Skeletal muscle tissue (tissue), 4 donors: ENCODE data around the gene PARD3B. TPM values are rescaled to one million over a fixed set of nuclear protein-coding genes. Genes with fewer than 3 reads are reported as not detected.
A peak's percentile ranks its signal among the peaks of the same experiment; 100 is the strongest.

Experiments
- H3K27ac ChIP-seq: one replicate; pipeline ENCODE4 v1.7.0; 2013; ENCODE audit warnings: mild to moderate bottlenecking, low read depth, low read length, inconsistent platforms
- H3K27me3 ChIP-seq, 3 donors: one replicate each; pipeline ENCODE4 v1.7.0; 2013; ENCODE audit warnings: low read length in 3 of 3; ENCODE audit not compliant: control insufficient read depth in 3 of 3, insufficient read depth in 3 of 3
- H3K36me3 ChIP-seq, 3 donors: one replicate each; pipeline ENCODE4 v1.7.0; 2013; ENCODE audit warnings: low read length in 3 of 3; ENCODE audit not compliant: control insufficient read depth in 3 of 3, insufficient read depth in 3 of 3
- H3K4me1 ChIP-seq, 3 donors: one replicate each; pipeline ENCODE4 v1.7.0; 2013; ENCODE audit warnings: low read length in 3 of 3, mild to moderate bottlenecking in 3 of 3; ENCODE audit not compliant: control insufficient read depth in 3 of 3, insufficient read depth in 3 of 3
- H3K4me3 ChIP-seq, 3 donors: one replicate each; pipeline ENCODE4 v1.7.0; 2013; ENCODE audit warnings: low read length in 3 of 3
- H3K9ac ChIP-seq, 3 donors: one replicate each; pipeline ENCODE4 v1.7.0; 2013; ENCODE audit warnings: low read length in 3 of 3, mild to moderate bottlenecking in 3 of 3, moderate library complexity in 2 of 3, low read depth in 1 of 3
- H3K9me3 ChIP-seq, 3 donors: one replicate each; pipeline ENCODE4 v1.7.0; 2013; ENCODE audit warnings: low read length in 3 of 3; ENCODE audit not compliant: control insufficient read depth in 3 of 3
- total RNA-seq: library from RNA; depleted of rRNA; stranded (reverse); fragments of >200 nt; gene quantifications from one replicate; pipeline ENCODE4 v1.2.3, GENCODE V29; 2014
- donor health status: Osteomylitis.

The PARD3B gene
- total RNA-seq, 1 donor from 2014 or later = 19.8 TPM

- Histone ChIP-seq H3K36me3 (no peaks in the 10 kb centered on the region), H3K27me3 (no peaks in the 10 kb centered on the region), H3K9ac (no peak overlapping the region), H3K4me1 (no peaks in the 10 kb centered on the region), H3K4me3 (no peak overlapping the region), H3K27ac (no peak overlapping the region), H3K9me3 (peaks cover 0 to 4% (median 0%) of the 10 kb centered on the region in 3 donors)
These were observed 218.9 kb downstream of the PARD3B start for GRCh38 chr2:204763974-204764703.

- Histone ChIP-seq H3K9ac (no peak overlapping the region), H3K4me3 (no peak overlapping the region), H3K36me3 (no peaks in the 10 kb centered on the region), H3K27me3 (no peaks in the 10 kb centered on the region), H3K9me3 (no peaks in the 10 kb centered on the region), H3K4me1 (peaks cover 0 to 4% (median under 1%) of the 10 kb centered on the region in 3 donors), H3K27ac (no peak overlapping the region)
These were observed 225.5 kb downstream of the PARD3B start for GRCh38 chr2:204770735-204771134.

GRCh38 chr2:204771721-204772120 lies 226.4 kb downstream of the PARD3B start:
- Histone ChIP-seq H3K9me3 (no peaks in the 10 kb centered on the region), H3K4me1 (peaks cover 0 to 9% (median 2%) of the 10 kb centered on the region in 3 donors), H3K36me3 (no peaks in the 10 kb centered on the region), H3K4me3 (no peak overlapping the region), H3K27me3 (no peaks in the 10 kb centered on the region), H3K9ac (no peak overlapping the region), H3K27ac (no peak overlapping the region)

- no peak overlapping the region for H3K27ac ChIP-seq
- H3K27me3 ChIP-seq = no peaks in the 10 kb centered on the region
- no peaks in the 10 kb centered on the region for H3K36me3 ChIP-seq
- H3K4me3 ChIP-seq = no peak overlapping the region
- H3K4me1 ChIP-seq = peaks cover 0 to 9% (median 2%) of the 10 kb centered on the region in 3 donors
- no peak overlapping the region for H3K9ac ChIP-seq
- no peaks in the 10 kb centered on the region for H3K9me3 ChIP-seq
These were observed 227.3 kb downstream of the PARD3B start for GRCh38 chr2:204772546-204772945.

- no peak overlapping the region for H3K4me3 ChIP-seq
- H3K36me3 ChIP-seq = no peaks in the 10 kb centered on the region
- H3K9ac ChIP-seq = peak overlapping the region in 1 of 3 donors; percentile 62
- no peaks in the 10 kb centered on the region for H3K9me3 ChIP-seq
- H3K27me3 ChIP-seq = no peaks in the 10 kb centered on the region
- H3K27ac ChIP-seq = no peak overlapping the region
- H3K4me1 ChIP-seq = peaks cover 0 to 9% (median 2%) of the 10 kb centered on the region in 3 donors
These were observed 230.5 kb downstream of the PARD3B start for GRCh38 chr2:204775766-204776165.

GRCh38 chr2:204776781-204777559 lies 231.7 kb downstream of the PARD3B start:
- no peaks in the 10 kb centered on the region for H3K27me3 ChIP-seq
- H3K4me3 ChIP-seq = no peak overlapping the region
- H3K36me3 ChIP-seq = no peaks in the 10 kb centered on the region
- H3K9me3 ChIP-seq = no peaks in the 10 kb centered on the region
- H3K27ac ChIP-seq = no peak overlapping the region
- no peak overlapping the region for H3K9ac ChIP-seq
- peaks cover 0 to 9% (median 2%) of the 10 kb centered on the region in 3 donors for H3K4me1 ChIP-seq

- Histone ChIP-seq H3K4me1 (peaks cover 0 to 9% (median 2%) of the 10 kb centered on the region in 3 donors), H3K9me3 (no peaks in the 10 kb centered on the region), H3K27ac (no peak overlapping the region), H3K4me3 (no peak overlapping the region), H3K9ac (no peak overlapping the region), H3K36me3 (no peaks in the 10 kb centered on the region), H3K27me3 (no peaks in the 10 kb centered on the region)
These were observed 234.5 kb downstream of the PARD3B start for GRCh38 chr2:204779771-204780170.

GRCh38 chr2:204781941-204782340 lies 236.7 kb downstream of the PARD3B start:
- no peak overlapping the region for H3K27ac ChIP-seq
- H3K27me3 ChIP-seq = no peaks in the 10 kb centered on the region
- H3K36me3 ChIP-seq = no peaks in the 10 kb centered on the region
- H3K4me1 ChIP-seq = no peaks in the 10 kb centered on the region
- H3K9me3 ChIP-seq = no peaks in the 10 kb centered on the region
- no peak overlapping the region for H3K4me3 ChIP-seq
- H3K9ac ChIP-seq = no peak overlapping the region

- H3K9me3 ChIP-seq = no peaks in the 10 kb centered on the region
- H3K27me3 ChIP-seq = no peaks in the 10 kb centered on the region
- H3K27ac ChIP-seq = no peak overlapping the region
- H3K9ac ChIP-seq = no peak overlapping the region
- H3K4me3 ChIP-seq = no peak overlapping the region
- no peaks in the 10 kb centered on the region for H3K4me1 ChIP-seq
- H3K36me3 ChIP-seq = no peaks in the 10 kb centered on the region
These were observed 244.8 kb downstream of the PARD3B start for GRCh38 chr2:204790076-204790475.

GRCh38 chr2:204791230-204791629 lies 246.0 kb downstream of the PARD3B start:
- Histone ChIP-seq H3K9ac (no peak overlapping the region), H3K4me3 (no peak overlapping the region), H3K36me3 (no peaks in the 10 kb centered on the region), H3K4me1 (no peaks in the 10 kb centered on the region), H3K9me3 (no peaks in the 10 kb centered on the region), H3K27ac (no peak overlapping the region), H3K27me3 (no peaks in the 10 kb centered on the region)
